ENCODE results near the gene DHX16.

Gene DHX16

GRCh38 chr6:30611150-30611855 is 61.5 kb downstream of the DHX16 start:
- no peak for DNase-seq (ENCODE audit: low read depth in 4 of 4, low spot score in 1 of 4)

GRCh38 chr6:30610065-30610464 is 62.7 kb downstream of the DHX16 start:
- DNase-seq (ENCODE audit: low read depth in 4 of 4, low spot score in 1 of 4) = no peak

DNA sequence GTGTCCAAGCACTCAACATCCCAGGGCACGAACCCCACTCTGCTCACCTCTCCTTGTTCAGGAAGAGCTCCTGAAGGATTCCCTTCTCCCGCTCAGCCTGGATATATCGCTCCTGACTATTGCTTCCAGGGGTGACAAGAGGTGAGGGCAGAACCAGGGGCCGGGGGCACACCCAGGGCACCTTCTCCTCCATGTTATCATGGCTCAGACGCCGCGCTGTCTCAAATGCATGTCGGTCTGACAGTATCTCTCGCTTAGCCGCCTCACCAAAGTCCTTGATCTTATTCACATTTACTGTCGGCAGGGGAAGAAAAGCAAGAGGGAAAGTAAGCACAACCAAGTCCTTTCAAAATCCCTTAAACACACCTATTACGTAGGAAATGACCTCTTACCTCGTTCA is 68.8 kb downstream of the DHX16 start:
- no peak for DNase-seq (ENCODE audit: low read depth in 4 of 4, low spot score in 1 of 4)
